Neural progenitor cell (in vitro differentiated cells): ENCODE measurements around the gene ECPAS. TPM values are rescaled to one million over a fixed set of nuclear protein-coding genes. Genes with fewer than 3 reads are reported as not detected.

Source experiments
- DNase-seq: peaks from one replicate; pipeline ENCODE4 v3.0.0-alpha.2; 2016; ENCODE audit warnings: low spot score
- H2AFZ ChIP-seq: fragments of 200-600 bp; sonication (generic); replicated peaks from 2 replicates; pipeline ENCODE4 v1.6.1; 2016; ENCODE audit warnings: antibody characterized with exemption
- H3F3A ChIP-seq: fragments of 200-600 bp; sonication (generic); 2 replicates; pipeline ENCODE4 v1.6.1; 2016; ENCODE audit warnings: antibody characterized with exemption, low read depth
- H3K27ac ChIP-seq: fragments of 200-600 bp; sonication (generic); 2 replicates; pipeline ENCODE4 v1.5.1; 2016; ENCODE audit warnings: mild to moderate bottlenecking
- H3K27me3 ChIP-seq: fragments of 200-600 bp; sonication (generic); 2 replicates; pipeline ENCODE4 v1.6.1; 2016; ENCODE audit warnings: mild to moderate bottlenecking, moderate library complexity
- H3K36me3 ChIP-seq: fragments of 200-600 bp; sonication (generic); 2 replicates; pipeline ENCODE4 v1.5.1; 2016
- H3K4me1 ChIP-seq: fragments of 200-600 bp; sonication (generic); 2 replicates; pipeline ENCODE4 v1.6.1; 2016; ENCODE audit warnings: mixed run types
- H3K4me2 ChIP-seq: fragments of 200-600 bp; sonication (generic); 2 replicates; pipeline ENCODE4 v1.6.1; 2016
- H3K4me3 ChIP-seq: fragments of 200-600 bp; sonication (generic); 2 replicates; pipeline ENCODE4 v1.5.1; 2016
- H3K79me2 ChIP-seq: fragments of 200-600 bp; sonication (generic); 2 replicates; pipeline ENCODE4 v1.6.1; 2016; ENCODE audit warnings: low read depth
- H3K9ac ChIP-seq: fragments of 200-600 bp; sonication (generic); 2 replicates; pipeline ENCODE4 v1.6.1; 2016
- H3K9me3 ChIP-seq: fragments of 200-600 bp; sonication (generic); 2 replicates; pipeline ENCODE4 v1.5.1; 2016; ENCODE audit warnings: low read depth
- H4K20me1 ChIP-seq: fragments of 200-600 bp; sonication (generic); 2 replicates; pipeline ENCODE4 v1.6.1; 2016; ENCODE audit warnings: low read depth
- H3K27ac Mint-ChIP-seq: 3 replicates; pipeline ENCODE4 v1.8.0; 2021; ENCODE audit warnings: mixed read lengths
- H3K27me3 Mint-ChIP-seq: 2 replicates; pipeline ENCODE4 v1.8.0; 2022; ENCODE audit warnings: low read depth, mild to moderate bottlenecking, inconsistent platforms, moderate library complexity, mixed read lengths; ENCODE audit not compliant: insufficient read depth
- H3K36me3 Mint-ChIP-seq: 3 replicates; pipeline ENCODE4 v1.8.0; 2021; ENCODE audit warnings: mixed read lengths
- H3K4me1 Mint-ChIP-seq: 3 replicates; pipeline ENCODE4 v1.8.0; 2021; ENCODE audit warnings: mixed read lengths
- H3K4me3 Mint-ChIP-seq: 3 replicates; pipeline ENCODE4 v1.8.0; 2021; ENCODE audit warnings: mild to moderate bottlenecking, moderate library complexity, mixed read lengths
- H3K9me3 Mint-ChIP-seq: 3 replicates; pipeline ENCODE4 v1.8.0; 2020; ENCODE audit warnings: mixed read lengths
- EZH2 ChIP-seq: fragments of 200-600 bp; sonication (generic); IDR thresholded peaks from 2 replicates; pipeline ENCODE4 v1.6.1; 2017; ENCODE audit warnings: antibody characterized with exemption, mild to moderate bottlenecking, moderate library complexity
- EZH2phosphoT487 ChIP-seq: fragments of 200-600 bp; sonication (generic); IDR thresholded peaks from 2 replicates; pipeline ENCODE4 v1.6.1; 2017; ENCODE audit warnings: antibody characterized with exemption
- total RNA-seq: library from RNA; depleted of rRNA; stranded (reverse); fragments of >200 nt; gene quantifications from 2 replicates; pipeline ENCODE4 v1.2.3, GENCODE V29; 2015; ENCODE audit warnings: low replicate concordance
- TF ChIP-seq, protein P1 (sequence below): fragments of 200-600 bp; sonication (generic); IDR thresholded peaks from 2 replicates; pipeline ENCODE4 v1.5.1; 2017; ENCODE audit warnings: antibody characterized with exemption, mild to moderate bottlenecking

ECPAS gene
- total RNA-seq, 1 donor from 2014 or later = 59.2 TPM

DNA sequence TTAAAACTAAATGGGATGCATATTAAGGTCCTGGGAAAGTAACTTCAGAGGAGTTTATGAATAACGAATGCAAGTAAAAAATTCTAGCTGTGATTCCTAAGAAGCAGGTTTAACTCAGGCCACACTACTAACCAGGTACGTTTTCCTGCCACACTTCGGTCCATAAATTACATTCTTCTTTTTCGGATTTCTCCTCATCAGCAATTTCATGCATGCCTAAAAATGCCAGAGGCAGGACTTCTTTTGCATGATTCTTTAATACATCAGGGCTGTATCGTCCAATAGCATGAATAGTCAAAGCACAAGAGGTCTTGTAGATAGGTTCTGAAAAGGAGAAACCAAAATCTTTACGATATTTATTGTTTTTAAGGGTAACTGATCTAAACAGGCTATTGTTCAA lies 111.9 kb downstream of the ECPAS start:
- Histone ChIP-seq H3K9ac (no peak overlapping the region), H3K4me1 (no peaks in the 10 kb centered on the region), H3K9me3 (no peaks in the 10 kb centered on the region), H3K36me3 (peaks cover 7% of the 10 kb centered on the region), H4K20me1 (no peaks in the 10 kb centered on the region), H3K4me3 (no peak overlapping the region), H3K79me2 (no peaks in the 10 kb centered on the region), H3K27ac (no peak overlapping the region), H3F3A (no peaks in the 10 kb centered on the region), H3K4me2 (no peak overlapping the region), H3K27me3 (no peaks in the 10 kb centered on the region), H2AFZ (no peak overlapping the region)
- TF ChIP-seq EZH2phosphoT487 = no peak
- H3K27me3 Mint-ChIP-seq = no peaks in the 10 kb centered on the region
- no peak overlapping the region for H3K4me3 Mint-ChIP-seq
- H3K4me1 Mint-ChIP-seq = no peaks in the 10 kb centered on the region
- H3K27ac Mint-ChIP-seq = no peak overlapping the region
- no peak for DNase-seq
- peaks cover 51% of the 10 kb centered on the region for H3K36me3 Mint-ChIP-seq
- H3K9me3 Mint-ChIP-seq = no peaks in the 10 kb centered on the region

DNA sequence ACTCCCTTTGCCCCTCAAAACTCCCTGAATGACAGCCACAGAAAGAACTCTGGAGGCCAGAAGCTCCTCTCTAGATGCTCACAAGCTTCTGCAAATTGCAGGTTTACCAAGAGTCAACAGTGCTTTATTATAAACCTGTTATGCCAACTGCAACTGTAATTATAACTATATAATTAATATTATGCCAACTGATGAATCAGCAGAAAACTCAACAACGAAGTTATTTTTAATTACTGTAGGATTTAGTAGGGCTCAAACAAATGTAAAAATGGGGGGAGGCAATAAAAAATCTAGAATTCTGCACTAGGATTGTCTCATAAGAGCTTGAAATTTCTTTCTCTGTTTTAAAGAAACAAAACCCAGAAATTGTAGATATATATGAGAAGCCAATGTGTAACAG lies 117.2 kb downstream of the ECPAS start:
- no peak overlapping the region for H3K27ac Mint-ChIP-seq
- Histone ChIP-seq H3F3A (no peaks in the 10 kb centered on the region), H3K4me1 (no peaks in the 10 kb centered on the region), H3K79me2 (no peaks in the 10 kb centered on the region), H3K36me3 (peaks cover 3% of the 10 kb centered on the region), H3K4me3 (no peak overlapping the region), H3K27me3 (no peaks in the 10 kb centered on the region), H3K9ac (no peak overlapping the region), H3K27ac (no peak overlapping the region), H4K20me1 (no peaks in the 10 kb centered on the region), H3K4me2 (no peak overlapping the region), H2AFZ (no peak overlapping the region), H3K9me3 (no peaks in the 10 kb centered on the region)
- TF ChIP-seq, protein P1, sequence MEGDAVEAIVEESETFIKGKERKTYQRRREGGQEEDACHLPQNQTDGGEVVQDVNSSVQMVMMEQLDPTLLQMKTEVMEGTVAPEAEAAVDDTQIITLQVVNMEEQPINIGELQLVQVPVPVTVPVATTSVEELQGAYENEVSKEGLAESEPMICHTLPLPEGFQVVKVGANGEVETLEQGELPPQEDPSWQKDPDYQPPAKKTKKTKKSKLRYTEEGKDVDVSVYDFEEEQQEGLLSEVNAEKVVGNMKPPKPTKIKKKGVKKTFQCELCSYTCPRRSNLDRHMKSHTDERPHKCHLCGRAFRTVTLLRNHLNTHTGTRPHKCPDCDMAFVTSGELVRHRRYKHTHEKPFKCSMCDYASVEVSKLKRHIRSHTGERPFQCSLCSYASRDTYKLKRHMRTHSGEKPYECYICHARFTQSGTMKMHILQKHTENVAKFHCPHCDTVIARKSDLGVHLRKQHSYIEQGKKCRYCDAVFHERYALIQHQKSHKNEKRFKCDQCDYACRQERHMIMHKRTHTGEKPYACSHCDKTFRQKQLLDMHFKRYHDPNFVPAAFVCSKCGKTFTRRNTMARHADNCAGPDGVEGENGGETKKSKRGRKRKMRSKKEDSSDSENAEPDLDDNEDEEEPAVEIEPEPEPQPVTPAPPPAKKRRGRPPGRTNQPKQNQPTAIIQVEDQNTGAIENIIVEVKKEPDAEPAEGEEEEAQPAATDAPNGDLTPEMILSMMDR = no peak
- no peak for TF ChIP-seq EZH2
- TF ChIP-seq EZH2phosphoT487 = no peak
- no peaks in the 10 kb centered on the region for H3K27me3 Mint-ChIP-seq
- H3K4me1 Mint-ChIP-seq = no peaks in the 10 kb centered on the region
- H3K36me3 Mint-ChIP-seq = peaks cover 50% of the 10 kb centered on the region
- H3K9me3 Mint-ChIP-seq = no peaks in the 10 kb centered on the region
- DNase-seq = no peak
- H3K4me3 Mint-ChIP-seq = no peak overlapping the region

DNA sequence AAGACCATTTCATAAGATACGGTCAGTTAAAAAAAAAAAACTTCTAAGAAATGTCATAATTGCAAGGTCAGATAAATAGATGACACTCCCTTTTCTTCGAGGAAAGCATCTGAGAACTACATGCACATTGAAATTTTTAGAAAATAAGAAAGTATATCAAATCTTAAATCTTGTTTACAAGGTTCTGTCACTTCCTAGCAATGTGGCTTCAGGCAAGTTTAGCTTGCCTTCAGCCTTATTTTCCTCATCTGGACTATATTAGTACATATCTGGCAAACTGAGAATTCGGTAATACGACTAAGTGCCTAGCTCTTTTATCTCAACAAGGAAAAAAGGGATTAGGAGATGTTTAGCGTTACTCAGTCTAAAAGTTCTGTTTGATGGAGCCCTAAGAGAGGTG lies 121.7 kb downstream of the ECPAS start:
- Mint-ChIP-seq H3K27ac (no peak overlapping the region), H3K9me3 (no peaks in the 10 kb centered on the region), H3K36me3 (peaks cover 22% of the 10 kb centered on the region), H3K27me3 (no peaks in the 10 kb centered on the region), H3K4me1 (no peaks in the 10 kb centered on the region), H3K4me3 (no peak overlapping the region)
- Histone ChIP-seq H3K9ac (no peak overlapping the region), H3K9me3 (no peaks in the 10 kb centered on the region), H4K20me1 (no peaks in the 10 kb centered on the region), H3K27me3 (no peaks in the 10 kb centered on the region), H3K36me3 (peaks cover 3% of the 10 kb centered on the region), H3K79me2 (no peaks in the 10 kb centered on the region), H3K4me1 (no peaks in the 10 kb centered on the region), H2AFZ (no peak overlapping the region), H3F3A (no peaks in the 10 kb centered on the region), H3K4me3 (no peak overlapping the region), H3K27ac (no peak overlapping the region), H3K4me2 (no peak overlapping the region)
- DNase-seq = no peak
- no peak for TF ChIP-seq EZH2
- no peak for TF ChIP-seq EZH2phosphoT487

DNA sequence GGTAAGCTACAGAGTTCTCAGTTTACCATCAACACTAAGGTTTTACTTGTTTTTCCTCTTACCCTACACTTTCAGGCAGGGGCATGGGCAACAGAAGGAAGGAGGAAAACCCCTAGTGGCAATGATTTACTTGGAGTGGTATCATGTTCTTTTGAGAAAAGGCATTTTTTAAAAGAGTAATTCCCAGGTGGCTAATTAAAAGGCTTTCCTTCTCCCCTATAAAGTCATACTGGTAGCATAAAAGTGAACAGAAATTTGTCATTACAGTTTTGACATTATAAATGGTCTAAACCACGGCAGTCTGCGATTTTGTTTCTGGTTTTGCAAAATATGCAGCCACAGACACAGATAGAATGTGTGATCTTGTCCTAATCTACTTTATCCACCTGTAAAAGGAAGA lies 123.3 kb downstream of the ECPAS start:
- H3K9ac ChIP-seq = no peak overlapping the region
- no peak overlapping the region for H3K4me2 ChIP-seq
- no peak for TF ChIP-seq EZH2phosphoT487
- TF ChIP-seq, protein P1 = no peak
- TF ChIP-seq EZH2 = no peak
- H3K9me3 ChIP-seq = no peaks in the 10 kb centered on the region
- no peaks in the 10 kb centered on the region for H4K20me1 ChIP-seq
- no peaks in the 10 kb centered on the region for H3K27me3 ChIP-seq
- no peaks in the 10 kb centered on the region for H3K79me2 ChIP-seq
- H3K27ac Mint-ChIP-seq = no peak overlapping the region
- no peaks in the 10 kb centered on the region for H3K9me3 Mint-ChIP-seq
- H3K27me3 Mint-ChIP-seq = no peaks in the 10 kb centered on the region
- H3K36me3 ChIP-seq = peaks cover 3% of the 10 kb centered on the region
- H3K4me1 Mint-ChIP-seq = no peaks in the 10 kb centered on the region
- no peak overlapping the region for H3K27ac ChIP-seq
- no peaks in the 10 kb centered on the region for H3K4me1 ChIP-seq
- no peak for DNase-seq
- H3K4me3 Mint-ChIP-seq = no peak overlapping the region
- no peaks in the 10 kb centered on the region for H3F3A ChIP-seq
- no peak overlapping the region for H2AFZ ChIP-seq
- H3K36me3 Mint-ChIP-seq = peaks cover 19% of the 10 kb centered on the region
- no peak overlapping the region for H3K4me3 ChIP-seq
